GM19193 (cell line): Measurements from ENCODE around the gene IRX3.

Experiments
- POLR2A ChIP-seq: IDR thresholded peaks from 4 replicates; pipeline ENCODE4 v1.6.1; 2011; ENCODE audit not compliant: insufficient read depth, insufficient read length; ENCODE audit errors: extremely low read depth

Gene IRX3

DNA sequence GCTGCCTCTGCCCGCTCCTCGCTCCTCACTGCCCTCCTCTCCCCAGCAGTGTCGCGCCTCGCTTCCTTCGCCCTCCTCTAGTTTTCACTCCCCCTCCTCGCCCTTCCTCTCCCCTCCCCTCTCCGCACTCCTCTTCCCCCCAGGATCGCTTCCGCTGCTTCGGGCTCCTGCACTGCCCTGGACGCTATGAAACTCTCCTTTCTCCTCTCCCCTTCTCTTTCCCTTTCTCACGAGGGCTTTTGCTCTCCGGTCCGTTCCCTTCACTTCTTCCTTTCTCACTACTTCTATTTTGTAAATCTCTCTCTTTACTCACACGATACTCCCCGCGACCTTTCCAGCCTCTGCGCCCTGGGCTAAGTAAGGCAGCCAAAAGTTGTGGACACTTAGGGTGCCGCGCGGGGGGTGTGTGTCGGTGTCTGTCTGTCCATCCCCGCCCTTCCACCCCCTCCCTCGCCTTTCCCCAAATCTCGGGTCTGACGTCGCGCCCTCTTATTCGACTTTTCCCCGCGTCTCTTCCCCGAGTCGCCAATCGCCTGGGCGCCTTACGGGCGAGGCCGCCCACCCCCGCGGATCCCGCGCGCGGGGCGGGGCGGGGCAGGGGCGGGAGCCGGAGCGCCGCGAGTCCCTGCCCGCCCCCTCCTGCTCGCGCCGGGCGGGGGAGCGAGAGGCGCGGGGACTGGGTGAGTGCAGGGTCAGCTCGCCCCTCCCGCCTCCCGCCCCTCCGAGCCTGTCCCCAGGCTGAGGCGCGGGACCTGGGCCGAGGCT, at the start of gene IRX3:
IRX3 (minus strand) TSS at position 422 of the 765 bp plus-strand sequence. CDS start 737 bp downstream, outside the sequence.
- no peak for TF ChIP-seq POLR2A

DNA sequence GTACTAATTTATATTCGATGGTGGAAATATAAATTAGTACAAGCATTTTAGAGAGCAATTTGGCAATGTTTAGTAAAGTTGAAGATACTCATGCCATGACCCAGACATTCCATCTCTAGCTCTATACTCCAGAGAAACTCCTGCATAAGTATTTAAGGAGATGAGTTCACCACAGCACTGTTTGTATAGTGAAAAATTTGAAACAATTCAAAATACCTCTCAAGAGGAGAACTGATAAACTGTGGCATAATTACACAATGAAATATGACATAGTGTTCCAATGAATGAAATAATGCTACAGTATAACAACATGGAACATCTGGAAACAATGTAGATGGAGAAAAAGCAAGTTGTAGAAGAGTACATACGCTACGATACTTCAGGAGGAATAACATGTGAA, 48.6 kb upstream of the IRX3 start:
- no peak for TF ChIP-seq POLR2A

DNA sequence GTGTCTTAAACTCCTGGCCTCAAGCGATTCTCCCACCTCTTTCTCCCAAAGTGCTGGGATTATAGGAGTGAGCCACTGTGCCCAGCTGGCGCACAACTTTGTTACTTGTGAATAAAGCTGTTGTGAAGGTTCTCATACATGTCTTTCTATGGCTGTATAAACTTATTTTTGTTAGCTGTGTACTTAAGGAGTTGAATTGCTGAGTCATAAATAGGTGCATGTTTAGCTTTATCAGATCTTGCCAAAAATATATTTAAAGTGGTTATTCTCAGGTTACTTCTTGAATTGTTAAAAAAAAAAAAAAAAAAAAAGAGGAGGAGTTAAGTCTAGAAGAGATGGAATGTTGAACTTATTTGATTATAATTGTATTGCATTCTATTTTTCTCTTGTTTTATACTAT, 47.6 kb upstream of the IRX3 start:
- TF ChIP-seq POLR2A, result no peak

DNA sequence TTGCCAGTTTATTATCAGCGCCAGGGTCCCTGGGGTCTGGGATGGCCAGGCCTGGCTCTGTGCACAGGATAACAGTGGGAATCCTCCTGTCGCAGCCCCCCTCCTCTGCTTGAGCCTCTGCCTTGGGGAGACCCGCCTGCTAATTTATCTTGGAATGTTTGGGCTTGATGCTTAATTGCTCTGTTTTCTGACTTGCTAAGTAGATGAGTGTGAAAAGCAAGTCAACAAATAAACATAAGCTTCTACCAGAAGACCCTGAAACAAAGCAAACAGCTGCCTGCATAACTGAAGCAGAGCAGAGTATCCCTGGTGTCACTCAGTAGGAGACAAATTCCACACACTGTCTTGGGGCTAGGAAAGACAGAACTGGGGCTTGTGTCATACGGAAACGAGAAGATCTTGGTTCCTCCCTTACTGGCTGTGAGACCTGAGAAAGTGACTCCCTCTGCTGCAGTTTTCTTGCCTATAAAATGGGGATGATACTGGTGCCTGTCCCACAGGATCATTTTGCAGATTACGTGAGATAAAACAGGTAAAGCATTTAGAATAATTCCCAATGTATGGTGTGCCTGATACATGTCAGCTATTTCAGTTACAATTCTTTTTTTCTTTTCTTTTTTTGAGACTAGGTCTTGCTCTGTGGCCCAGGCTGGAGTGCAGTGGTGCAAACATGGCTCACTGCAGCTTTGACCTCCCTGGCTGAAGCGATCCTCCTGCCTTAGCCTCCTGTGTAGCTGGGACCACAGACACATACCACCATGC, 44.8 kb upstream of the IRX3 start:
- TF ChIP-seq POLR2A, result no peak

DNA sequence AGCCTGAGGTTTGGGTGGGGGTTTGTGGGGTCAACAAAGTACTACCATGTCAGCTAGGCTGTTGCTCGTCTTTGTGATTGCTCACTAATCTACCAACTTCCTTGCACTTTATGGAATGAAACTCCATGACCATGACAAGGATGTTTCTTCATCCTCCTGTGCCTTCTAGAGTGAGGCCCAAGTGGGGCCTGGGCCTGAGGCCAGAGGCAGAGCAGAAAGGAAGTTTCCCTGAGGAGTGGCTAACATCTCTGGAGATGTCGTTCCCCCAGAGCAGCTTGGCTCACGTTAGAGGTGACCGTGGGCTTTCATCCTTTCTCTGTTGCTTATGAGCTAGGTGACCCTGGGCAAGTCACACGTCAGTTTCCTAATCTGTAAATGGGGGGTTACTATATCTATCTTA, 41.0 kb upstream of the IRX3 start:
- TF ChIP-seq POLR2A, result no peak

DNA sequence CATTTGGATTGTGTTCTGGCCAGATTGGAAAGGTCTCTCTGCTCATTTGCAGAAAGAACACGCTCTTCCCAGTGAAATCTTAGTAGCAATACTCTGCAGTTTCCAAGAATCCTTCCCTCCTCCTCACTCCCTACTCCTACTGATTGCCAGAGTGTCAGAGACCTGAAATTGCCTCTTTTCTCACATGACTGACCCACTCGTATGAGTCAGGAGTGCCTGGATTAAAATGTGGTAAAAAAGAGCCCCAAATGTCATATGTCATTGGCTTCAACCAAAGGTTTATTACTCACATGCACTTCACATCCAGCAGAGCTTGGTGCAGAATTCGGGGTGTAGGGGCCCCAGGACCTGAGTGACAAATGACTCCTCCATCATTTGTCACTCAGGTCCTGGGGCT, 39.7 kb upstream of the IRX3 start:
- TF ChIP-seq POLR2A, result no peak

DNA sequence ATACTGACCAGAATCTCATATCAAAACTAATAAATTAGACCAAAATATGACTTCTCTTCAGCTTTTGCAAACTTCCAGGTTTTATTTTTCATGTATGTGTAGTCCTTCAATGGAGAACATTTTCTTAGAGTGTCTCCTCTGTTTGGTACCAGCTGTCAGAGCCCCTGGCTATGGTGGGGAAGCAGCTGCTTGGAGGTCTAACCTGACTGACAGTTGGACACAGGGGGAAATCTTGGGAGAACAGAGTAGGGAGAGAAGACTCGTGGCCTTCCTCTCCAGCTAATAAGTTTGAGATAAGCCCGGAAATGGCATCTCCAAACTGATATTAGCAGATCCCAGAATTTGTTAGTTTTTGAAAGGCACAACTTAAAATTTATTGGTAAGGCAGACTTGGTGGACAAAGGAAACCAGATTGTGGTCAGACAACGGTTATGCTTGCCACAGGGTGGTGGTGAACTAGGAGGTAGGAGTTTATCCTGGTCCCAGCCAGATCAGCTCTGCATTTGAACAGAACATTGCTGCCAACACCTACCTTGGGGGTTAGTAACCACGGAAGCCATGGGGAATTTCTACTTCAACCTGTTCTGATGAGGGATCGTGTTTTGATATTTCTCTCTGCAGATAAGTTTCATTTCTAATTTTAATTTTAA, 39.2 kb upstream of the IRX3 start:
- TF ChIP-seq POLR2A, result no peak

DNA sequence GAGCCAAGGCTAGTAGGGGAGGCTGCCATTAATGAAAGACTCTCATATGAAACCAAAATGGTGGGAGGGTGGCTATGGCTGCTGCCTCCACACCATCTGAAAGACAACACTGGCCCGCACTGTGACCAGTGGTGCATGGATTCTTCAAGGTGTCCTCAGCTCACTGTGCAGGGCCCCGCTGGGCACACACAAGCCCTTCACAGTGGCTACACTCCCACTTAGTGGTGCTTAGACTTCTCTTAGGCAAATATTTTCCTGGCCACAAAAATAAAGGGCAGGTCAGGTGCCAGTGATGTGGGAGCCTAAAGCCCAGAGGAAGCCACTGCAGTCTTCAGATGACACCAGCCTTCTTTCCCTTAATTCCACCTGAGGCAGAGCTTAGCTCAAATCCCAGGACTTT, 38.1 kb upstream of the IRX3 start:
- no peak for TF ChIP-seq POLR2A

DNA sequence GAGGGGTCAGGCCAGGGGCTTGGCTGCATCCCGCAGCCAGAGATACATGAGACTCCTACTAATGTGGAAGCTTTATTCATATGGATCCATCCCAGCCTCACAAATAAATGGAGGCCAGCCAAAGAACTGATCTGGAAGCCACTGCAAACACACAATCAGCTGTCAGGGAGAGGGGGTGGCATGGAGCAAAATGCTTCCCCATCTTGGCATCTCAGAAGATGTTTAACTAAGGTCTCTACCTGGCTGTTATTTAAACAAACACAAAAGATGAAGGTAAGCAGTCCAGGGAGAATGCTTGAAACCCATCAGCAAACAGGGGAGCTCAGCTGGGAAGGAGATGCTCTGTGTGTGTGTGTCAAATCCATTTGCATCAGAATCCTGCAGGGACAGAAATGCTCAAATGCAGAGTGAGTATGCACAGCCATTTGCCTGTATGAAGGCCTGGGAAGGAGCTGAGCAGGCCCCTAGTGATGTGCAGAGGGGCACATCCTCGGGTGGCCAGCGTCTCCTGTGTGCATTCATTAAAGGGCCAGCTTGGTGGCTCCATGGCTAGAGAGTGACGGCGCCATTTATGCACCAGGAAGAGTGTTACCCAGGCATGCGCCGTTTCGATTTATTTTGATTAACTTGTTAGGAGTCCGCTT, 34.2 kb upstream of the IRX3 start:
- no peak for TF ChIP-seq POLR2A

DNA sequence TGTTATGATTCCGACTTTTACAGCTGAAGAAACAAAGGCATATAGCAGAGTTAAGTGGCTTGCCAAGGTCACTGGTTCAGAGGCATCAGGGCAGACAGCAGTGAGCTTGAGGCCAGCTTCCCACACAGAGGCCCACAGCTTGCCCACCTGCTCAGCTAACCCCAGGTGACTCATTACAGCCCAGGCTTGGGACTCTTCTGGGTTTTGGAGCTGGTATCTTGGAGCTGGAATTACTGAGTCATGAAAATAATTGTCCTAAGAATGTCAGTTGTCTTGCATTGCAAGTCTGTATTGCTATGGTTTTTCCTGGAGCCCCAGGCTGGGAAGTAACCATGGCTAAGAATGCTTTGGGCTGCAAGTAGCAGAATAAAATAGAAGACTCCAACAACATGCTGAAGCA, 32.4 kb upstream of the IRX3 start:
- no peak for TF ChIP-seq POLR2A

DNA sequence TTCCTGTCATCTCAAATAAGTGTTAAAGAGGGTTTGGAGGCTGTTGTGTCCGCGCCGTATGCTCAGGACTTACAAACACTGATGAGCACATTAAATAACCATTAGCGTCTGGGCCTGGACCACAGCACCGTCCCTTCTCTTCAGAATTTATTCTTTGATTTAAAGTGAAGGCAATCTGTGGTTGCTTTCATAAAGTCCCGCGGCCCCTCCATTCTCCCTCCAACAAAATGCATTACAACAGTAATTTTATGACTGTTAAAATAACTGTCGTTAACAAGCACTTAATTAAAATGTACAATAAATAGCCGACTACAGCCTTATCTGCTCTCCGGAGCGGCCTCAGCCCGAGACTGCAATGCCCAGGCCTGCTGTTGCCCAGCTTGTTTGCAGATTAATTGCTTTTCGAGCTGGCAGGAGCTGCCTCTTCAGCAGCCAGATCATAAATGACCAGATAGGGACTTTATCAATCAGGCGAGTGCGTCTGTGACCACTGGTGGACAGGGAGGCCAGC, 30.6 kb upstream of the IRX3 start:
- TF ChIP-seq POLR2A, result no peak

DNA sequence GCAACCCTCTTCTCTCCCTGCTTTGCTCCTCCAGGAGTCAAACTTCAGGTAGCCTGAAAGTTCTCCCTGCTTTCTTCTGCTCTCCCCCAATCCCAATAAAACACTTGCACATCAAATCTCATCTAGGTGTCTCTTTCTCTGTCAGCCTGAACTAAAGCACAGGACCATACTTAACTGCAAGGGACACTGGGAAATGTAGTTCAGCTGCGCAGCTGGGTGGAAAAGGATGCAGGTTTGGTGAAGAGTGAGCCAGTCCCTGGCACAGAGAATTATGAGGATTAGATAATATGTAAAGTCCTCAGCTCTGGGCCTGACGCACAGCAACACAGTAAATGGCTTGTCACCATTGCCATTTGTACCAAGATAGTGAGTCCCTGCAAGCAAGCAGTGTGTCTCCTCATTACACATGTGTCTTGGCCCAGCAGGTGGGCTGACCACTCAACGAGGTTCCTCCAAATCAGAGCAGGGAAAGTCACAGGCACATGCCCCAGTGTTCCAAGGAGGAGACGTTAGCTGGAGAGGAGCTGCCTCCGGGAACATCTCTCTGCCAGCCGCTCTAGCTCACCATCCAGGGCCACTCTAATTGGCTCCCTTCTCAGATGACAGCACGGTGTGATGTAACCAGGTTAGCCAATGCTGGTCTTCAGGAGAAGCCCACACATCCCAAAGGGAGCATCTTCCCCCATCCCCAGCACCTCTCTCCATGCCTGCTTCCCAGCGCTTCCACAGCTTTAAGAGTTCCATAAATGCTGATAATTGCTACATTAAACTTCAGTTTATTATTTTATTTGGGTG, 29.7 kb upstream of the IRX3 start:
- TF ChIP-seq POLR2A, result no peak

DNA sequence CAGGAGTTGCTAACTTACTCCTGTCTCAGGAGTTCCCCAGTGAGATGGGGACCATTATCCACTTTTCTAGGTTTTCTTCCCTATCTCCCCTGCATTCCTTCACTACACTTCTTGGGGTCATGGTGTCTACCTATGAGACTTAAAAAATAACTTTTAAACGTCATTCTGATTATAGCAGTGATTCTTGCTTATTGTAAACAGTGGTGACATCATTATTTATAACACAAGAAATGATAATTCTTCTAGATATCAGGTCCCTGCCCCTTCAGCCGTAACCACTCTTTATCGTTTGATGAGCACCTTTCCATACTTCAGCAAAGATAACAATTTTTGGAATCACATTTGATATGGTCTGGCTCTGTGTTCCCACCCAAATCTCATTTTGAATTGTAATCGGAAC, 27.2 kb upstream of the IRX3 start:
- TF ChIP-seq POLR2A, result no peak

DNA sequence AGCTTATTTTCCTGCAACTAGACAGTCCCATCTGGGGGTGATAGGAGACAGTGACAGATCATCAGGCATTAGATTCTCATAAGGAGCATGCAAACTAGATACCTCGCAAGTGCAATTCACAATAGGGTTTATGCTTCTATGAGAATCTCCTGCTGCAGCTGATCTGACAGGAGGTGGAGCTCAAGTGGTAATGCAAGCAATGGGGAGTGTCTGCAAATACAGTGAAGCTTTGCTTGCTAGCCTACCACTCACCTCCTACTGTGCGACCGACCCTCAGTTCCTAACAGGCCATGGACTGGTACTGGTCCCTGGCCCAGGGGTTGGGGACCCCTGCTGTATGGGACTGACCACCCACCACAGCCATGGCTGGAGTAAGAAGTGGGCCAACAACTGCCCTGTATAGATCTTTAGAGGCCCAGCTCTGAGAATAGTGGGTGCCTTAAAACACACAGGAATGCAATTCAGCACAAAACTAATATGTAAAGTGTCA, 26.0 kb upstream of the IRX3 start:
- TF ChIP-seq POLR2A, result no peak
